T1000 (cell line): ENCODE data around the gene HSPG2.
"Not testable (repeated sequence)": the region's sequence is repeated elsewhere in the genome, so short reads cannot be mapped to it uniquely, and the experiment has no call there.

Experiments
- DNase-seq: peaks from one replicate; lab custom pipeline; 2025; ENCODE audit warnings: mixed read lengths; lab: John Stamatoyannopoulos, UW

HSPG2 gene

DNA sequence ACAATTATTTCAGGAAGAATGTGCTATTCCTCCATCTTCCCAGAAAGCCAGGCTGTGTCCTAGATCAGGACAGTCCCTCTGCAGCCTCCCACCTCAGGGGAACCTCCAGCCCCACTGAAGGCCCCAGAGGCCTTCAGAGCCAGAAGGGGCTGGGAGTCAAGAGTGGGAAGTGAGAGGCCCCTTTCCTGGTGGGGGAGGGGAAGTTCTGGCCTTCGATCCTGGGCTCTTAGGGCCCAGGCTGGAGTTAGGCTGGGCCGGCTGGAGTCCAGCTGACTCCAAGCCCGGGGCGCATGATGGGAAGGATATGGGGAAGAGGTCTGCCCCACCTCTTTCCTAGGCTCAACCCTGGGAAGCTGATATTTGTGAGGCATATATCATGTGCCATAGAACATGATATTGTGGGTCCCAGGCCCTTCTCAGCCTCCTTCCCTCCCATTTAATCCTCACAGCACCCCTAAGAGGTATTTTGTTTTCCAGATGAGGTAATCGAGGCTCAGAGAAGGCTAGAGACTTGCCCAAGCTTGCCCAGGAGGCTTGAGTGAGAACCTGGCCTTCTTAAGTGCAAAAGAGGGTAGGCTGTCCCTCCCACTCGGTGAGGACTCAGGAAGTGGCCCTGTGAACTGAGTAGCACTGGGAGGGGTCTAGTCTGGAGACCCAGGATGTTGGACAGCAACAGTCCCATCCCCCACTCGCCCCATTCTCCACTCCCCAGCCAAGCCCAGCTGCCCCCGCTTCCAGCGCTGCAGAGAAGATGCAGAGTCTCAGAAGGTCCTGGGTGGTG, 18.6 kb upstream of the HSPG2 start:
- DNase-seq = no peak

GRCh38 chr1:21955058-21955457, 17.9 kb upstream of the HSPG2 start:
- no peak for DNase-seq

DNA sequence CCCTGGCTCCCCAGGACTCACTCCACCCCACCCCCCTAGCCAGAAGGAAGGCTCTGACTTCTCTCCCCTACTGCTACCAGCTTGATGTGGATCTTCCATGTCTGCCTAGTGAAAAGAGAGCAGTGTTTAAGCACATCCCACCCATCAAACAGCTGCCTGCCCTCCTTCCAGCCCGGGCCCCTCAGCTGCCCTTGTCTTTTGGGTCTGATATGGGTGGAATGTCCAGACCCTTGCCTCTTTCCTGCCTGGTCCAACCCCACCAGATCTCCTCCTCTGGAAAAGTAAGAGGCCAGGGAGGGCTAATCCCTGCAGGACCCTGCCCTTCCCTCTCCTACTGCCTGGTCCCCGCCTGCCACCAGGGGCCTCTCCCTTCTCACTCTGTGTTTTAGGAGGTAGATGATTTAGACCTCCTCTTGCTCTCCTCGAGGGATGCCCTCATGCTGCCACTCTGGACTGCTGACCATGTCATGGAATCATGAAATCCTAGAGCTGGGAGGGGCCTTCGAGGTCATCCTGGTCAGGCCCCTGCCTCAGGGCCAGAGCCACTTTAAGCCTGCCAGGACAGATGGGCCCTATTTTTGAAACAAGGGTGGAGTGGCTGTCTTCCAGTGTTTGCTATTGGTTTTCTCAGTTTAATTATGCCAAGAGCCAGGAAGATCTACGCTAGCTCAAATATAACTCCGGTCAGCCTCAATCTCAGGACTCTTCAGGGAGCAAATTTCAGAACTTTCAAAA, 15.8 kb upstream of the HSPG2 start:
- no peak for DNase-seq

- no peak for DNase-seq
These were observed 14.2 kb upstream of the HSPG2 start for GRCh38 chr1:21951226-21951870.

- no peak for DNase-seq
These were observed 13.6 kb upstream of the HSPG2 start for GRCh38 chr1:21950734-21951133.

DNA sequence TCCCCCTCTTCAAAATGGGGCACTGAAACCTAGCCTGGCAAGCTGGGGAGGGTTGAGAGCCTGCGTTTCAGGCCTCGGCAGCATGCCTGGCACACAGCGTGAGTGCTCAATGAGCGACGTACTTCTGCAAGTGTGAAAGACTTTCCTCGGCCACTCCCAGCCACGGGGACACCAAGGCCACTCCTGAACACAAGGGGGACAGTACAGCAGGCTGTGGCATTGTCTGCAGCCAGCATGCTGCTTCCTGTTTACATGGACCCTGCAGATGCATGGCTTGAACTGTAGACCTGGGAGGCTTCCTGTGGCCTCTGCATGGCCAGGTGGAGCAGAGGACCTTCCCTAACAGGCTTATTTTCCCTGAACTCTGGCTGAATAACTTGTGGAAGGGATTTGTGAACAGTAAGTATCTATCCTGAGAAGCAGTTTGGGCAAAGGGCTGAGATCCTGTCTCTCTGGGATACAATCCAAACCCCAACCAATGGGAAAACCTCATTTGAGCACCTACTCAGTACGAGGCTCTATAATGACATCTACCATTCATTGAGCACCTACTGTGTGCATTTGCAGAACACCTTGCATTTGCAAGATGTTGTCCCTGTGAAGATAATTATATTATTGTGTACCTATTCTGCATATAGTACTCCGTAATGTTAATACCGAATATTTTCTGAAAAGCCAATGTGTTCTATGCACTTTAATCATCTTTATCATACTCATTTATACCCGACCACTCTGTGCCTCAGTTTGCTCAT, 9.9 kb upstream of the HSPG2 start:
- DNase-seq = no peak

GRCh38 chr1:21944733-21945073, 7.6 kb upstream of the HSPG2 start:
- no peak for DNase-seq

GRCh38 chr1:21942959-21943640, 6.0 kb upstream of the HSPG2 start:
- DNase-seq = not testable (repeated sequence)

DNA sequence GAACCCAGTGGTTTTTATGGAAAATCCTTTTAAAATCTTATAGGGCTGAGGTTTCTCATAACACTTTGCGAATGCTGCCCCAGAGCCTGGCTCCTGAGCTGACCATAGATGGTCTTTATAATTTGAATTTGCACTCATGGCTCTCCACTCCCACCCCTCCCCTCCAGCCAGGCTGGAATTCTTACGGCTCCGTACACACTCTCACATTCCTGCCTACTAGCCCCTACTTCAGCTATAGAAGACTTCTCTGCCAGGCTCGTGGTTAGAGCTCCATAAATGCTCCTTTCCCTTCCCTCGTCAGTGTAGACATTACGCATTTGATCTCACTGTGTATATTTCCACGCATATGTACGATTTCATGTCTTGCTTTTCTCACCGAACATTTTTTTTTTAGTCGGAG, 5.4 kb upstream of the HSPG2 start:
- no peak for DNase-seq

DNA sequence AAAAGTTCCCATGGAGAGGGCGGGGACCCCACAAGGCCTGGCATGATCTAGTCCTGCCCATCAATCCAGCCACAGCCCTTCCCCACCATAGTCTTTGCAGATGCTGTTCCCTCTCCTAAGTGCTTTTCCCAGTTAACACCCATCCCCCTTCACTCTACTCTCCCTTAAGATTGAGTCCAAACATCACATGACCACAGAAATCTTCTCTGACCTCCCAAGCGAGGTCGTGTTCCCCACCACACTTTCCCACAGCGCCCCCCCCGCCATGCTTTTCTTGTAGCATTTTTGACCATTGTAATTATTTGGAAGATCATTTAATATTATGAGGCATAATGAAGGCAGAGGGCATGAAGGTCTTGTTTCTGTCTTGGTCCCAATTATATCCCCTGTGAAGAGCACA, 4.3 kb upstream of the HSPG2 start:
- DNase-seq = no peak

DNA sequence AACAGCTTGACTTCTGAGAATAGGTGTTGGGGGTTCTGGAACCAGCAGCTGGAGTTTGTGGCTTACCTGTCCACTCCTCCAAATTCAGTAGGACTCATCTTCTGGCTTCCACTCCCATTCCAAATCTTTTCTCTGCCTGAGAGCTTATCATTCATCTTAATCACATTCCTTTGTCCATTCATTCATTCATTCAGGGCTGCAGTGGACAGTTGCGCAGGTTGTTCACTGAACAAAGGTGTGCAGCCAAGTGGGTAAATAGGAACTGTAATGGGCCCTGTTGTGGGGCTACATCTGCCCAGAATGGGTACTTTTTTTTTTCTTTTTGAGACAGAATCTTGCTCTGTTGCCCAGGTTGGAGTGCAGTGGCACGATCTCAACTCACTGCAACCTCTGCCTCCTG, 3.4 kb upstream of the HSPG2 start:
- DNase-seq = no peak

GRCh38 chr1:21939650-21940374, 2.7 kb upstream of the HSPG2 start:
- peak; percentile 89 for DNase-seq

GRCh38 chr1:21938732-21939538, 1.8 kb upstream of the HSPG2 start:
- DNase-seq = no peak

- peak; percentile 74 for DNase-seq
These were observed 437 bp upstream of the HSPG2 start for GRCh38 chr1:21937372-21938121.

GRCh38 chr1:21936366-21937031, 611 bp downstream of the HSPG2 start:
- no peak for DNase-seq

GRCh38 chr1:21935891-21936365, 1.2 kb downstream of the HSPG2 start:
- no peak for DNase-seq

- DNase-seq = no peak
These were observed 1.7 kb downstream of the HSPG2 start for GRCh38 chr1:21935393-21935804.

- DNase-seq = no peak
These were observed 3.5 kb downstream of the HSPG2 start for GRCh38 chr1:21933397-21934248.
